Astrocyte (in vitro differentiated cells and primary cell): ENCODE measurements around the gene CNKSR3. TPM values are rescaled to one million over a fixed set of nuclear protein-coding genes. Genes with fewer than 3 reads are reported as not detected.

ENCODE experiments used
- DNase-seq: peaks from one replicate; pipeline ENCODE4 v3.0.0-alpha.2; 2010; ENCODE audit warnings: low read depth
- FAIRE-seq: peaks from 2 replicates; lab custom pipeline; 2011; peaks lifted over from hg19 to GRCh38; lab: Jason Lieb, UNC
- H2AFZ ChIP-seq: 2 replicates; pipeline ENCODE4 v1.6.0; 2012; ENCODE audit warnings: low read depth, low read length, inconsistent platforms
- H3K27ac ChIP-seq: 2 replicates; pipeline ENCODE4 v1.5.1; 2011; ENCODE audit warnings: low read depth, low read length, inconsistent platforms
- H3K27me3 ChIP-seq: 2 replicates; pipeline ENCODE4 v1.6.0; 2011; ENCODE audit warnings: low read length, inconsistent platforms; ENCODE audit not compliant: insufficient read depth
- H3K36me3 ChIP-seq: 2 replicates; pipeline ENCODE4 v1.5.1; 2011; ENCODE audit warnings: low read length, inconsistent platforms; ENCODE audit not compliant: insufficient read depth
- H3K4me1 ChIP-seq: 2 replicates; pipeline ENCODE4 v1.5.1; 2011; ENCODE audit warnings: low read length, inconsistent platforms; ENCODE audit not compliant: insufficient read depth
- H3K4me2 ChIP-seq: 2 replicates; pipeline ENCODE4 v1.6.0; 2012; ENCODE audit warnings: low read length, inconsistent platforms
- H3K4me3 ChIP-seq: 2 replicates; pipeline ENCODE4 v1.5.1; 2011; ENCODE audit warnings: low read depth, mild to moderate bottlenecking, low read length, inconsistent platforms; ENCODE audit not compliant: insufficient read depth
- H3K79me2 ChIP-seq: 2 replicates; pipeline ENCODE4 v1.6.0; 2012; ENCODE audit warnings: mild to moderate bottlenecking, low read length, inconsistent platforms; ENCODE audit not compliant: insufficient read depth
- H3K9ac ChIP-seq: 2 replicates; pipeline ENCODE4 v1.6.0; 2012; ENCODE audit warnings: mild to moderate bottlenecking, low read length, inconsistent platforms
- H3K9me3 ChIP-seq: 2 replicates; pipeline ENCODE4 v1.5.1; 2012; ENCODE audit warnings: low read depth, mild to moderate bottlenecking, low read length, inconsistent platforms; ENCODE audit not compliant: insufficient read depth
- H4K20me1 ChIP-seq: 2 replicates; pipeline ENCODE4 v1.6.0; 2012; ENCODE audit warnings: low read length, inconsistent platforms; ENCODE audit not compliant: insufficient read depth
- H3K27ac Mint-ChIP-seq: one replicate; pipeline ENCODE4 v1.8.0; 2021; ENCODE audit warnings: mild to moderate bottlenecking, mixed read lengths; ENCODE audit not compliant: unreplicated experiment
- H3K27me3 Mint-ChIP-seq: one replicate; pipeline ENCODE4 v1.8.0; 2021; ENCODE audit warnings: low read depth, mixed read lengths; ENCODE audit not compliant: unreplicated experiment
- H3K36me3 Mint-ChIP-seq: one replicate; pipeline ENCODE4 v1.8.0; 2021; ENCODE audit warnings: low read depth, mixed read lengths; ENCODE audit not compliant: unreplicated experiment
- H3K4me1 Mint-ChIP-seq: one replicate; pipeline ENCODE4 v1.8.0; 2021; ENCODE audit warnings: low read depth, mixed read lengths; ENCODE audit not compliant: unreplicated experiment
- H3K4me3 Mint-ChIP-seq: one replicate; pipeline ENCODE4 v1.8.0; 2021; ENCODE audit warnings: mild to moderate bottlenecking, moderate library complexity, mixed read lengths; ENCODE audit not compliant: unreplicated experiment
- H3K9me3 Mint-ChIP-seq: one replicate; pipeline ENCODE4 v1.8.0; 2021; ENCODE audit warnings: mild to moderate bottlenecking, mixed read lengths; ENCODE audit not compliant: unreplicated experiment
- EZH2 ChIP-seq: IDR thresholded peaks from 2 replicates; pipeline ENCODE4 v1.6.1; 2012; ENCODE audit warnings: mild to moderate bottlenecking, low read length, inconsistent platforms; ENCODE audit not compliant: insufficient read depth
- total RNA-seq: library from RNA; stranded (reverse); gene quantifications from 2 replicates; pipeline ENCODE4 v1.2.1, GENCODE V29; 2021
- TF ChIP-seq, protein P1 (sequence below): IDR thresholded peaks from 2 replicates; pipeline ENCODE4 v1.5.1; 2011; ENCODE audit warnings: low read depth, mild to moderate bottlenecking, inconsistent platforms, low read length, moderate library complexity; ENCODE audit not compliant: insufficient read depth

CNKSR3 gene
- total RNA-seq, 1 donor from 2014 or later = 11.1 TPM

DNA sequence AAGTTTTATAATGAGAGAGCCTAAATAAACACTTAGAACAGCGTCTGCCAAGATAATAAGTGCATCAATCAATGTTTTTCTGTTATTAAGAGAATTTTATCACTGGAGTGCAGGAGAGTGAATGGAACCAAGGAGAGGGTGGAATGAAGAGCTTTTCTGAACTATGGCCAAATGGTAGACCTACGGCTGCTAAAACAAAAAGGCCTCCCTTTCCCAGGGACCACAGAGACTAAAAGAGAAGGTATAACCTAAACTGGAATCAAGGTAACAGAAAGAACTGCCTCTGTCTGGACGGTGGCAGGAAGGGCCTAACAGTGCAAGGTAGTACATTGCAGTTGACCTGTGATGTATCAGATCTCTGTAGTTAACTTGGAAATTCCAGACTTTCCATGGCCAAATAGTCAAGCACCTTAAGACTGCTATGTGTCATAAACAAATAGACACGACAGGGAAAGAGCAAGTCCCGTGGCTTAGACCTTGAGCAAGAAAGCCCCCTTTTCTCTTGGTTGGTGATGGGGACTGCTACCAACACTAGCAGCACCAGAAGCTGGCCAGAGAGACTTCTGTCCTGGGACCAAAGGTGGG is 5.5 kb downstream of the CNKSR3 start:
- TF ChIP-seq, protein P1, sequence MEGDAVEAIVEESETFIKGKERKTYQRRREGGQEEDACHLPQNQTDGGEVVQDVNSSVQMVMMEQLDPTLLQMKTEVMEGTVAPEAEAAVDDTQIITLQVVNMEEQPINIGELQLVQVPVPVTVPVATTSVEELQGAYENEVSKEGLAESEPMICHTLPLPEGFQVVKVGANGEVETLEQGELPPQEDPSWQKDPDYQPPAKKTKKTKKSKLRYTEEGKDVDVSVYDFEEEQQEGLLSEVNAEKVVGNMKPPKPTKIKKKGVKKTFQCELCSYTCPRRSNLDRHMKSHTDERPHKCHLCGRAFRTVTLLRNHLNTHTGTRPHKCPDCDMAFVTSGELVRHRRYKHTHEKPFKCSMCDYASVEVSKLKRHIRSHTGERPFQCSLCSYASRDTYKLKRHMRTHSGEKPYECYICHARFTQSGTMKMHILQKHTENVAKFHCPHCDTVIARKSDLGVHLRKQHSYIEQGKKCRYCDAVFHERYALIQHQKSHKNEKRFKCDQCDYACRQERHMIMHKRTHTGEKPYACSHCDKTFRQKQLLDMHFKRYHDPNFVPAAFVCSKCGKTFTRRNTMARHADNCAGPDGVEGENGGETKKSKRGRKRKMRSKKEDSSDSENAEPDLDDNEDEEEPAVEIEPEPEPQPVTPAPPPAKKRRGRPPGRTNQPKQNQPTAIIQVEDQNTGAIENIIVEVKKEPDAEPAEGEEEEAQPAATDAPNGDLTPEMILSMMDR = no peak
- no peak for TF ChIP-seq EZH2
- Histone ChIP-seq H3K79me2 (peaks cover 53% of the 10 kb centered on the region), H3K9me3 (no peaks in the 10 kb centered on the region), H2AFZ (no peak overlapping the region), H3K9ac (no peak overlapping the region), H3K36me3 (no peaks in the 10 kb centered on the region), H3K4me1 (peaks cover 7% of the 10 kb centered on the region), H3K4me2 (no peak overlapping the region), H3K4me3 (no peak overlapping the region), H3K27ac (no peak overlapping the region), H4K20me1 (peaks cover 45% of the 10 kb centered on the region), H3K27me3 (no peaks in the 10 kb centered on the region)
- H3K27me3 Mint-ChIP-seq = no peaks in the 10 kb centered on the region
- no peak overlapping the region for H3K4me3 Mint-ChIP-seq
- H3K9me3 Mint-ChIP-seq = no peaks in the 10 kb centered on the region
- H3K36me3 Mint-ChIP-seq = peaks cover 5% of the 10 kb centered on the region
- FAIRE-seq = no peak
- peaks cover 10% of the 10 kb centered on the region for H3K4me1 Mint-ChIP-seq
- DNase-seq = no peak
- H3K27ac Mint-ChIP-seq = no peak overlapping the region

DNA sequence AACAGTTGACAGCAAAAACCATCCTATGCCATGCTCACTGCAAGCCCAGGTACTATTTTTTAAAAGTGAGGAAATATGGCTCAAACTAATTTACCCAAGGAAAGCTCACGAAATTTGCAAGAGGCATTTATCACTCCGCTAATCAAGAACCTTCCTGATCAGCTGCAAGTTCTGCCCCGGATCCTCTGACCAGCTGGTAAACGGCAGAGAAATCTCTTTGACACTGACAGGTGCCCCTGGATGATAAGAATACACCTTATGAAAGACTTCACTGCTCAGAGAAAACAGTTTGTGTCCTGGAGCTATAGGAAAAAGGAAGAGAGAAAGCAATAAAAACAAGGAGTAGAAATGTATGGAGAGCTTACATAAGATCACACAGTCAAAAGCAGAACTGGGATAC is 6.4 kb downstream of the CNKSR3 start:
- Histone ChIP-seq H3K4me2 (no peak overlapping the region), H4K20me1 (peaks cover 47% of the 10 kb centered on the region), H3K9me3 (no peaks in the 10 kb centered on the region), H3K79me2 (peaks cover 51% of the 10 kb centered on the region), H3K27ac (no peak overlapping the region), H3K4me1 (peaks cover 7% of the 10 kb centered on the region), H3K27me3 (no peaks in the 10 kb centered on the region), H3K9ac (no peak overlapping the region), H3K36me3 (no peaks in the 10 kb centered on the region), H3K4me3 (no peak overlapping the region), H2AFZ (no peak overlapping the region)
- FAIRE-seq (no peak), DNase-seq (no peak)
- no peaks in the 10 kb centered on the region for H3K9me3 Mint-ChIP-seq
- H3K4me1 Mint-ChIP-seq = peaks cover 10% of the 10 kb centered on the region
- H3K27me3 Mint-ChIP-seq = no peaks in the 10 kb centered on the region
- no peak overlapping the region for H3K4me3 Mint-ChIP-seq
- no peak for TF ChIP-seq EZH2
- TF ChIP-seq, protein P1 = no peak
- H3K27ac Mint-ChIP-seq = no peak overlapping the region
- peaks cover 5% of the 10 kb centered on the region for H3K36me3 Mint-ChIP-seq

DNA sequence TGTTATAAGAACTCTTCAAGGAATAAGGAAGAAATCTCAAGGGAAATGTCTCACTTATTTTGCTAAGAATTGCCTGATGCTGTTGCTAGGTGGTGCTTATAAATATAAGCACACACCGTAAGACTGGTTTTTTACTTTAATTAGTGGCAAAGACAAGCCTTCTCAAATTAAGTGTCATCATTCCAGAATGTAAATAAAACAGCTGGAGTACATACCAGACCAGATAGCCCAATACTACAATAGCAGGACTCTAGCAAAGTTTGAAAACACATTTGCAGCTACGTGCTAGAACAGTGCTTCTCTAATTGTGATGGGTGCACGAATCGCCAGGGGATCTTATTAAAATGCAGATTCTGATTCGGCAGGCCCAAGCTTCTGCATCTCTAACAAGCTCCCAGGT is 6.8 kb downstream of the CNKSR3 start:
- Mint-ChIP-seq H3K4me3 (no peak overlapping the region), H3K9me3 (no peaks in the 10 kb centered on the region), H3K36me3 (peaks cover 5% of the 10 kb centered on the region), H3K4me1 (peaks cover 8% of the 10 kb centered on the region), H3K27me3 (no peaks in the 10 kb centered on the region), H3K27ac (no peak overlapping the region)
- no peaks in the 10 kb centered on the region for H3K9me3 ChIP-seq
- H4K20me1 ChIP-seq = peaks cover 48% of the 10 kb centered on the region
- DNase-seq = no peak
- no peaks in the 10 kb centered on the region for H3K27me3 ChIP-seq
- peaks cover 48% of the 10 kb centered on the region for H3K79me2 ChIP-seq
- H3K4me1 ChIP-seq = peaks cover 6% of the 10 kb centered on the region
- FAIRE-seq = no peak
- H3K36me3 ChIP-seq = no peaks in the 10 kb centered on the region
- H3K9ac ChIP-seq = no peak overlapping the region
- H3K4me3 ChIP-seq = no peak overlapping the region
- H2AFZ ChIP-seq = no peak overlapping the region
- no peak overlapping the region for H3K27ac ChIP-seq
- H3K4me2 ChIP-seq = no peak overlapping the region
- TF ChIP-seq, protein P1 = no peak
- no peak for TF ChIP-seq EZH2
